HG02852 (cell line): ENCODE data around the gene ELK3.

ENCODE experiments used
- ATAC-seq: cut with Tn5 transposase; IDR thresholded peaks from one replicate; pipeline ENCODE4 v1.9.1; 2021; ENCODE audit warnings: mild to moderate bottlenecking, moderate library complexity; ENCODE audit not compliant: unreplicated experiment

ELK3 gene

GRCh38 chr12:96234591-96235483, 40.7 kb downstream of the ELK3 start:
- ATAC-seq = no peak

GRCh38 chr12:96235484-96235826, 41.3 kb downstream of the ELK3 start:
- no peak for ATAC-seq

DNA sequence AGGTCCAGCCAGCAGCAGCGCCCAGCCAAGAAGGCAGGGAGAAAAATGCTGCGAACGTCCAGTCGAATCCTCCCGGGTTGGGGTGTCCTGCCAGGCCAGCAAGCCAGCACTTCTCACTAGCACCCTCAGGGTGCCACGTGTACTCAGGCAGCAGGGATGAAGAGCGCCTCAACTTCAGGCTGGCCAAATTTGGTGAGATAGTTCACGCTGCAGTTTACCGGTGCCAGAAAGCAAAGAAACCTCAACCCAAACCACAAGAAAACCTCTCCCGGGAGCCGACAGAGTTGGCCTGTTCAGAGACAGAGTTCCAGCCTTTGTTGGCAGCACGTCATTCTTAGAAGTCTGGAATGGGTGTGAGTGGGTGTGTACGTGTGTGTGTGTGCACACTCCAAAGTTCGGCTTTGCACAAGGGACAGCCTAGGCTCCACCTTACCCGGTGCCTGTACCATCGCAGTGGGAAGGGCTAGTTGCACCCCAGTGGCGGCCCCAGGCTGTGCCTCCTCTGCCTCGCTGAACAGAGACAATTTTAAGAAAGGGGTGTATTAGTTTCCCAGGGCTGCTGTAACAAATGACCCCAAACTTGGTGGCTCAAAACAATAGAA, 42.1 kb downstream of the ELK3 start:
- ATAC-seq = no peak

- ATAC-seq = no peak
Observed at GRCh38 chr12:96237035-96237434, 42.9 kb downstream of the ELK3 start.

DNA sequence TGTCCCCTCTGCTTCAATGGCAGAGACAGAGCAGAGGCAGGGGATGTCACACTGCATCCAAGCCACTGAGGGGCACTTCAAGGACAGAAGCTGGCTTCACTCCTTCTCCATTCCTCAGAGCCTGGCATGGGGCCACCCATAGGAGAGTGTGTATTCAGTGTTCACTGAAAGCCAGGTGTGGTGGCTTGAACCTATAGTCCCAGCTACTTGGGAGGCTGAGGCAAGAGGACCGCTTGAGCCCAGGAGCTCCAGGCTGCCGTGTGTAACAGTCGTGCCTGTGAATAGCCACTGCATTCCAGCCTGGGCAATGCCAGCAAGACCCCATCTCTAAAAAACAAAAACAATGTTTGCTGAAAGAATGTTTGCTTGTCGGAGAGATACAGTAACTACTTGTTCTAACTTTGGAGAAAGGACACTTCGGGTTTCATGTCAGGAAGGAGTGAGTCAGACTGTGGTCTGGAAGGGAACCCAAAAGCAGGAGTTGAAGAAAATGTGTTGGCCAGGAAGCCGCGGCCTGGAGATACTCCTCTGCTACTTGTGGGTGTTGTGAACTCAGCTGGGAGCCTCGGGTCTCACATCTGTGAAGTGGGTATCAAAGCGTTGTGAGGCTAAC, 43.4 kb downstream of the ELK3 start:
- ATAC-seq = no peak

DNA sequence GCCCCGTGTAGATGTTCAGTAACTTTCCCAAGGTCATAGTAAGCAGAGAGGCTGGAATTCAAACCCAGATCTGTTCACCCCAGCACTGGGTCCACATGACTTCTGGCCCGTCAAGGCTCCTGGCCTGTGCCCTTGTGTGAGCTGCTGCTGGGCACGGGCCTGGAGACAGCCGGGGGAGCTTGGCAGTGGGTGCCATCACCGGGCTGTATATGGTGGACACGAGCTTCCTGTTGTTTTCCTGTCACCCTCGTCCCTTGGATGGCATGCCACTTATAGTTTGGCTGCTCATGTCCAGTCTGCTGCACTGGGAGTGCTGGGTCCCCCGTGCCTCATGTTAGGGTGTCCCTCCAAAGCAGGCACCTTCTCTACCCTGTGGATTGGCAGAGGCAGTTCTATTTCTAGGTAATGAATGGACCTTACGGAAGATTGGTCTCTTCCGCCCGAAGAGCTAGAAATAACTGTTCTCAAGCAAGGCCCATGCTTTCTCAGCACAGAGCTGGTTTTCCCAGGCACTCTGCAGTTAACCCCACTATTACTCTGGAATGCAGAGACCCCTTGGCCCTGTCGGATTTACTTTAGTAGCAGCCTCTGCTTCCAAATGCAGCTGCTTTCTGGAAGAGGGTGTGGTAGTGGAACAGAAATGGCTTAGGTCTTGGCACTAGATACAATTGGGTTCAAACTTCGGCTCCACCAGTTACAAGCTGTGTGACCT, 44.3 kb downstream of the ELK3 start:
- ATAC-seq = no peak

DNA sequence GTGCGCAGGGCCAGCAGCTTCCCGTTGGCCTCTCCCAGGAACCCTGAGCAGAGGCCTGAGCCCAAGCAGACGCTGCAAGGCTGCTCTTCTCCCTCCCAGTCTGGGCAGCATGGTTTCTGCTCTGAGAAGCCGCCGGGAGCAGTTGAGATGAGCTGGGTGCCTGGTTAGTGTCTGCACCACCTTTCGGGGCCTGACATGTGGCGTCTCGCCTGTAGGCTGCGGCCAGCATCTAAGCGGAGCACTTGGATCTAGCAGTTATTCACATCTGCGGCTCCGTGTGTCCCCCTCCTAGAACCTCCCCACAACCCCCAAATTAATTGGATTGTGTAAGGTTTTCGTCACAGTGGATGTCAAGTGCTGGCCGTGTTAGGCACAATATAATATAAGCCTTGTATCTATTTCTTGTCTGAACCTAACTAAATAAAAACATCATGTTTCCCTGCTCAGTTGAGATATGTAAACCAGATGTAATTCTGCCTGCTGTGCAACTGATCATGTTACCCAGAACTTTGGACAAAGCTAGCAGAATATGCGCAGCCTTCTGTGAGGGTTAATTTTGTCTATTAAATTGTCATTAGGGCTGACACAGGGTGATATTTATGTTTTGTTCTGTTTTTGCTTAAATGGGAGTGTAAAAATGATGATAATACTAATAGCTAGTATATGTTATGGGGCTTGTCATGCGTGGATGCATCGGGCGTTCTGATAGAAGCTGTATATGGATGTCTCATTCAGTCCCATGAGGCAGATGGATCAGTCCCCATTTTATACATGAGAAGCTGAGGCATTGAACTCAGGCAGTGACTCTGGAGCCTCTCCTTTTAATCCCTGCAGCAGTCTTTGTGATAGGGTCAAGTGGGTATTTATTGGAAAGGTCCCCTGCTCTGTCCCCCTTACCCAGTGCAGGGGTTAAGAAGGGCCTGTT, 45.8 kb downstream of the ELK3 start:
- no peak for ATAC-seq

- no peak for ATAC-seq
Observed at GRCh38 chr12:96240656-96241055, 46.5 kb downstream of the ELK3 start.

DNA sequence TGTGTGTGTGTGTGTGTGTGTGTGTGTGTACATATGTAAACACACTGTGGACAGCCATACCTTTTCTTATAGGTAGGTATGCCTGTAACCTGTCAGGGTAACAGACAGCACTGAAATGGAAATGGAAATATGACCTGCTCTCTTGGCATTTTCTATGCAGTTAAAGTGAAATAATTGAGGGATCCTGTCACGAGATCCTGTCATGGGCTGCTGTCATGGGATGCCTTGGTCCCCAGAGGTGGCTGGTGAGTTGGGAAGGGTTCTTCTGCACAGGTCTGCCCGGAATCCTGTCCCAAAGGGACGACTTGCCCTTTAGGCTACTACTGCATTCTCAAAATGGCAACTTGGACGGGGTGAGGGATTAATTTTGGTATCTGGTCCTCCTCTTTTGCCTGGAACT, 47.3 kb downstream of the ELK3 start:
- no peak for ATAC-seq

DNA sequence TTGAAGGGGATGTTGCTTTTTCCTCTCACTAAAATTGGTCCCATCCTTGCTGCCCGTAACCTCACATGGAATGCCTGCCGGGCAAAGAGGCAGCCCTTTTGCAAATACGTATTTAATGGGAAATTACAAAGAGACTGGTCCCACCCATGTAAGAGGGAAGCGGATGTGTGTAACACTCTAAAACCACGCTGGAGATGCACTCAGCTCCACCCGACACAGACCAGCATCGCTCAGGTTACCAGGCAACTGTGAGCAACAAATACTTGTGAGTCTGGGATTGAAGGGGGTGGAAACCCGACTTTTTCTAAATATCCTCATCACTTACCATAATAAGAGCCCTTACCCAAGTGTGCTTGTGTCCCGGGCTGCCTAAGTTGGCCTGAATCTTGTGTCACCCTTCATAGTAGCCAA, 47.7 kb downstream of the ELK3 start:
- ATAC-seq = no peak

GRCh38 chr12:96242597-96242996, 48.4 kb downstream of the ELK3 start:
- no peak for ATAC-seq

GRCh38 chr12:96244826-96245225, 50.7 kb downstream of the ELK3 start:
- no peak for ATAC-seq

- ATAC-seq = no peak
Observed at GRCh38 chr12:96246926-96247505, 52.8 kb downstream of the ELK3 start.

DNA sequence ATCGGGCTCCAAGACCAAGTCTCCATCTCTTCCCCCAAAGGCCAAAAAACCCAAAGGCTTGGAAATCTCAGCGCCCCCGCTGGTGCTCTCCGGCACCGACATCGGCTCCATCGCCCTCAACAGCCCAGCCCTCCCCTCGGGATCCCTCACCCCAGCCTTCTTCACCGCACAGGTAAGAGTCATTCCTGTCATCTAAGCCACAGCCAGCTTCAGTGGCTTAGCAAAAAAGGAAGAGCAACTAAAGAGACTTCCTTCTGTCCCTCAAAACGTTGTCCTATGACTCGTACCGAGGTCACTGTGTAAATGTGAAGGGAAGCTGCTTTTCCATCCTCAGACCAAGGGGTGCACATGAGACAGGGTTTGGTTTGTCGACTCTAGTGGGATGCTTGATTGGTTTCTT, 53.4 kb downstream of the ELK3 start:
- no peak for ATAC-seq

GRCh38 chr12:96248136-96248931, 54.2 kb downstream of the ELK3 start:
- ATAC-seq = no peak

DNA sequence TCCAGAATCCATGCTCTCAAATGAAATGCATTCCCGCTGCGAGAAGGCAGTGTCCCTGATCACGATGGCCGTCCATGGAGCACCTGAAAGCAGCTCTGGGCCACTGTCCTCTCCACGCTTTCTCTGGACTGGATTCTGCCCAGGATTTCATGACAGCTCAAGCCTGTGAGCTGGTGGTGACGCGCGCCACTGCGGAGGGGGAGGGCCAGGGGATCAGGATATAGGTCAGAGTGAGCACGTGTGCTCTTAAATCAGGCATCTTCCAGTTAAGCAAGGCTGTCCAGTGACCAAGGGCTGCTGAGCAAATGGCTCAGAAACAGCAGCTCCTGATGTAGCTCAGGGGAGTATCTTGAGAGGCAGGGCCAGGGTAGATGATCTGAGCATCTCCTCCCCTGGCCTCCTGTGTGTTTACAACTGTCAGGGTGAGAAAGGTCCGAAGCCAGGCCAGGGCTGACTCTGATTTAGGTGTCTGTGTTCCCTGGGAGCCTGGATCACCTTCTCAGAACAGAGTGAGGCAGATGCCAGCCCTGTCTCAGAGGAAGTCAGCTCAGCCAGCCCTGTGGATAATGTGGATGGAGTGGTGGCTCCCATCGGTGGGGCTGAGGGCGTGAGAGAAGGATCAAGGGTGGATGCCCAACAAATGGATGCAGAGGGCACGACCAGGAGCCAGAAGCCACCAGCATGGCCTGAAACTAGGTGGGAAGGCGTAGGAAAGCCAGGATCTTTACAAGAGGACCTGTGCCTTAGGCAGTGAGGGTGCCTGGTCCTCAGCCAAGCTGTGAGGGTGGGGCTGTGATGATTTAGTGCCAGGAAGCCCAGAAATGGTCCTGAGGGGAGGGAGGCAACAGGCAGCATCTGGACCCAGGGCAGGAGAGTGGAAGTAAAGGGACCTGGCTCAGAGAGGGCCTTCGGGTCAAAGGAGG, 55.3 kb downstream of the ELK3 start:
- no peak for ATAC-seq

GRCh38 chr12:96250119-96250685, 56.0 kb downstream of the ELK3 start:
- no peak for ATAC-seq

GRCh38 chr12:96255077-96255476, 60.9 kb downstream of the ELK3 start:
- ATAC-seq = no peak
